Measurements from ENCODE around the gene VSIG1. TPM values are rescaled to one million over a fixed set of nuclear protein-coding genes. Genes with fewer than 3 reads are reported as not detected.

The VSIG1 gene
- total and polyA plus RNA-seq, 2 of the 8 experiments (the other 6 are each of a cell fraction or from before 2014, with no cell fraction given), result 2.2 to 2.9 TPM

GRCh38 chrX:108072746-108073145 lies 27.9 kb downstream of the VSIG1 start:
- no peak overlapping the region for H3K18ac ChIP-seq (ENCODE audit: extremely low read depth, low read length)
- ChIA-PET CTCF (ENCODE audit: partially characterized antibody) (interaction anchor here (0.7 kb wide), 1 partner anchor 179 kb away, joined by 3 read pairs; no protein-coding TSS in a partner anchor), POLR2A (ENCODE audit: partially characterized antibody) (no interaction called here)
- no peak overlapping the region for H2AFZ ChIP-seq (ENCODE audit: low read length)
- no peak overlapping the region for H3K4me3 ChIP-seq (ENCODE audit: extremely low read depth in 1 of 4, insufficient read depth in 2 of 4, low read depth in 3 of 4, low read length in 4 of 4)
- no peak for DNase-seq (ENCODE audit: low read depth in 1 of 2, low spot score in 2 of 2)
- H4K20me1 ChIP-seq (replicated peaks in 1 of 2; ENCODE audit: control insufficient read depth in 1 of 2, insufficient read depth in 2 of 2, low read length in 2 of 2), result no peaks in the 10 kb centered on the region
- H2BK20ac ChIP-seq (ENCODE audit: low read length), result no peak overlapping the region
- no peak overlapping the region for H2BK120ac ChIP-seq (replicated peaks; ENCODE audit: low read depth, low read length)
- 92% methylated on average over 5 of the region's 5 CpGs; no CpG with 5 or more reads in 1 of the 2 experiments for WGBS, 2 experiments (ENCODE audit: extremely low coverage in 1 of 2, insufficient coverage in 1 of 2, insufficient read length in 1 of 2, insufficient replicate concordance in 2 of 2, low coverage in 1 of 2, low lambda C conversion rate in 2 of 2, missing lambda C conversion rate in 1 of 2)
- H3K23me2 ChIP-seq (ENCODE audit: low read depth, low read length), result no peaks in the 10 kb centered on the region
- no peaks in the 10 kb centered on the region for H3K9me3 ChIP-seq (ENCODE audit: insufficient read depth in 2 of 2, low read depth in 1 of 2, low read length in 1 of 2)
- H2AK5ac ChIP-seq (ENCODE audit: low read depth, low read length), result no peak overlapping the region
- no peak overlapping the region for H2BK15ac ChIP-seq (ENCODE audit: low read length)
- no peak overlapping the region for H2BK12ac ChIP-seq (ENCODE audit: low read depth, low read length)
- FAIRE-seq, result no peak
- H3K79me2 ChIP-seq (ENCODE audit: control insufficient read depth in 1 of 2, insufficient read depth in 2 of 2, low read length in 2 of 2), result no peaks in the 10 kb centered on the region
- no peaks in the 10 kb centered on the region for H3K36me3 ChIP-seq (ENCODE audit: control insufficient read depth in 2 of 4, insufficient read depth in 4 of 4, low read length in 3 of 4)
- no peak overlapping the region for H3K4ac ChIP-seq (replicated peaks; ENCODE audit: insufficient read length, low read depth, low read length)
- no peak overlapping the region for H3K23ac ChIP-seq (ENCODE audit: insufficient read length)
- H3K14ac ChIP-seq (ENCODE audit: insufficient read length), result no peak overlapping the region
- no peak overlapping the region for H3K56ac ChIP-seq (replicated peaks; ENCODE audit: insufficient read length, low read depth, low read length)
- H3K27me3 ChIP-seq (replicated peaks in 1 of 4; ENCODE audit: control insufficient read depth in 3 of 4, extremely low read depth in 1 of 4, insufficient read depth in 3 of 4, low read length in 3 of 4), result no peaks in the 10 kb centered on the region
- no peak overlapping the region for H4K5ac ChIP-seq (ENCODE audit: insufficient read length, low read depth, low read length)
- no peak overlapping the region for H4K91ac ChIP-seq (replicated peaks; ENCODE audit: insufficient read length, low read length)
- no peaks in the 10 kb centered on the region for H3K79me1 ChIP-seq (ENCODE audit: low read depth, low read length)
- H4K8ac ChIP-seq (ENCODE audit: extremely low read depth, insufficient read depth, low read length), result no peak overlapping the region
- H2BK5ac ChIP-seq (ENCODE audit: low read depth, low read length), result no peak overlapping the region
- no peak overlapping the region for H3K4me2 ChIP-seq (ENCODE audit: insufficient read depth in 1 of 2, low read depth in 2 of 2, low read length in 2 of 2)
- H3K4me1 ChIP-seq (replicated peaks in 1 of 4; ENCODE audit: control insufficient read depth in 3 of 4, insufficient read depth in 4 of 4, low read length in 3 of 4), result no peaks in the 10 kb centered on the region
- H3K9ac ChIP-seq (replicated peaks in 1 of 4; ENCODE audit: extremely low read depth in 1 of 4, low read depth in 3 of 4, low read length in 3 of 4), result no peak overlapping the region
- no peak overlapping the region for H3K27ac ChIP-seq (ENCODE audit: low read depth, low read length)
- TF ChIP-seq GTF2F1 (IDR thresholded peaks at IDR 0.05; ENCODE audit: borderline replicate concordance, low read depth, low read length) (no peak), TCF12 (IDR thresholded peaks at IDR 0.05; ENCODE audit: low read depth, low read length) (no peak), TEAD4 (IDR thresholded peaks at IDR 0.05; ENCODE audit: low read depth, low read length) (no peak), RXRA (IDR thresholded peaks at IDR 0.05; ENCODE audit: insufficient read depth, low read depth, low read length) (no peak), RNF2 (IDR thresholded peaks at IDR 0.05; ENCODE audit: borderline replicate concordance, low read depth, low read length, missing control alignments, poor library complexity, severe bottlenecking) (no peak), SP2 (IDR thresholded peaks at IDR 0.05; ENCODE audit: low read length) (no peak), SUZ12 (IDR thresholded peaks at IDR 0.05; ENCODE audit: low read length) (no peak), ZNF274 (IDR thresholded peaks at IDR 0.05; ENCODE audit: borderline replicate concordance, extremely low read depth, low read length) (no peak), CREB1 (IDR thresholded peaks at IDR 0.05) (no peak), KDM5A (IDR thresholded peaks at IDR 0.05; ENCODE audit: low read length) (no peak), YY1 (IDR thresholded peaks at IDR 0.05; ENCODE audit: low read depth, low read length) (no peak), CBX8 (IDR thresholded peaks at IDR 0.05; ENCODE audit: borderline replicate concordance, low read depth, low read length) (no peak), RFX5 (IDR thresholded peaks at IDR 0.05; ENCODE audit: borderline replicate concordance, low read depth, low read length) (no peak)
- TF ChIP-seq, protein P1, sequence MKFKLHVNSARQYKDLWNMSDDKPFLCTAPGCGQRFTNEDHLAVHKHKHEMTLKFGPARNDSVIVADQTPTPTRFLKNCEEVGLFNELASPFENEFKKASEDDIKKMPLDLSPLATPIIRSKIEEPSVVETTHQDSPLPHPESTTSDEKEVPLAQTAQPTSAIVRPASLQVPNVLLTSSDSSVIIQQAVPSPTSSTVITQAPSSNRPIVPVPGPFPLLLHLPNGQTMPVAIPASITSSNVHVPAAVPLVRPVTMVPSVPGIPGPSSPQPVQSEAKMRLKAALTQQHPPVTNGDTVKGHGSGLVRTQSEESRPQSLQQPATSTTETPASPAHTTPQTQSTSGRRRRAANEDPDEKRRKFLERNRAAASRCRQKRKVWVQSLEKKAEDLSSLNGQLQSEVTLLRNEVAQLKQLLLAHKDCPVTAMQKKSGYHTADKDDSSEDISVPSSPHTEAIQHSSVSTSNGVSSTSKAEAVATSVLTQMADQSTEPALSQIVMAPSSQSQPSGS (IDR thresholded peaks at IDR 0.05; ENCODE audit: low read length), result no peak
